ENCODE data around the gene MPV17L2.
"Not testable (repeated sequence)": the region's sequence is repeated elsewhere in the genome, so short reads cannot be mapped to it uniquely, and the experiment has no call there.

Gene MPV17L2

DNA sequence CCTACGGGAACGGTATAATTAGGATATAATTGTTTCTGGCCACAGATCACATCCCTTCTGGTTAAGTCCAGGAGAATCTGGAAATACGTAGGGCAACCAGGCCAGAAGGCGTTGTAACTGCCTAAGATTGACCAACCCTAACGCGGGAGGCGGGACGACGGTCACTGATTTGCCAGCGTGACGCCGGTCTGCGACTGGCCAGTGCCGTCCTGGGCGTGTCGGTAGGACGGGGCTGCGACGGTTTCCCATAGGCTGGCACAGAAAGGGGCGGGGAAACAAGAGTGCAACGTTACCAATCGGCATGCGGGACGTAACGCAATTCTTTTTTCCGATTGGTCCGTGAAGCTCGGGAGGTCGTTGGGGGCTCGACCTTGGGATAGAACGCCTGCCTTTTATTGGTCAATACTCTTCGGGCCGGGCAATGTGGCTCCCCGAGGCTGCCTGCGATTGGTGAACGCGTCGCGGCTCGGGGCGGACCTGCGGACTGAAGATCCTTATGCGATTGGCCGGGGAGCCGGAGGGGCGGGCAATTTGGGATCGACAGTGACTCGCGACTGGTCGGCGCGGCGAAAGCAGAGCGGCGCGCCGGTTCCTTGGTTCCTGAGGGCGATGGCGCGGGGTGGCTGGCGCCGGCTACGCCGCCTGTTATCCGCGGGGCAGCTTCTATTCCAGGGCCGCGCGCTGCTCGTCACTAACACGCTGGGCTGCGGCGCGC lies at the start of gene MPV17L2:
MPV17L2 (plus strand) TSS at position 546 of the 715 bp plus-strand sequence; CDS start at position 610, 64 bp downstream.
- peak; percentile 98 for DNase-seq (ENCODE audit: low spot score)

- no peak for DNase-seq (ENCODE audit: low spot score)
Measured at GRCh38 chr19:18143902-18144301, 49.1 kb upstream of the MPV17L2 start.

DNA sequence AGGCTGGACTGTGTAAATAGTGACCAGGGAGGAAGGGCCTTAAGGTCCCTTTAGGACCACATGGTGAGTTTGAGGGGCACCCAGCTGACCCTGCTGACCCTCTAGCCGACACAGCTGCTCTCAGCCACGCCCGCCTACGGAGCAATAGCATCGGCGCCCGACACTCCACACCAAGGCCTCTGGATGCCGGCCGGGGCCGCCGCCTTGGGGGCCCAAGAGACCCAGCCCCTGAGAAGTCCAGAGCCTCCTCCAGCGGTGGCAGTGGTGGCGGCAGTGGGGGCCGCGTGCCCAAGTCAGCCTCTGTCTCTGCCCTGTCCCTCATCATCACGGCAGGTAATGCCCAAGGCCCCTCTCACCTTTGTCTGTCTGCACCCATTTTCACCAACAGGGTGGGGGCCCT lies 48.7 kb upstream of the MPV17L2 start:
- no peak for DNase-seq (ENCODE audit: low spot score)

GRCh38 chr19:18144906-18145305 lies 48.1 kb upstream of the MPV17L2 start:
- no peak for DNase-seq (ENCODE audit: low spot score)

DNA sequence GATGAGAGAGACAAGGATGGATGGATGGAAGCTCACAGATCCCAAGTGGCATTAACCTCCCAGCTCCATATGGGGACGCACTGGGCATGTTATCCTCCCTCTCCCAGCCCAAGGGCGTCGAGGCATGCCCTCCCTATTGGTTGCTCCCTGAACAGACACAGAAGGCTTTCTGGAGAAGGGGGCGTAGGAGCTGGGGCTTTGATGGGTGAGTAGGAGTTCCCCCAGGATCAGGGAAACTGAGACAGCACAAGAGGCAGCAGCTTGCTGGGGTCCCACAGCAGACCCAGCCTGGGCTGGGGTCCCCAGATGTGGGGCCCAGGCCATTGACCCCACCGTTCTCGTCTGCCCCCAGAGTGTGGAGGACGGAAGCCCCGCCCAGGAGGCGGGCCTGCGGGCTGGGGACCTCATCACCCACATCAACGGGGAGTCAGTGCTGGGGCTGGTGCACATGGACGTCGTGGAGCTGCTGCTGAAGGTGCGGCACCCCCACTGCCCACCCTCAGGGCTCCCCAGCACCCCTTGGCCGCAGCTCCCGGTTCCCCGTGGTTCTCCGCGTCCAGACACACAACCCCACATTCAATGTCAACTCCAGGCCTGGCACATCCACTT lies 47.5 kb upstream of the MPV17L2 start:
- DNase-seq (ENCODE audit: low spot score): no peak

- no peak for DNase-seq (ENCODE audit: low spot score)
Measured at GRCh38 chr19:18147396-18147795, 45.6 kb upstream of the MPV17L2 start.

- DNase-seq (ENCODE audit: low spot score): no peak
Measured at GRCh38 chr19:18149596-18149975, 43.4 kb upstream of the MPV17L2 start.

DNA sequence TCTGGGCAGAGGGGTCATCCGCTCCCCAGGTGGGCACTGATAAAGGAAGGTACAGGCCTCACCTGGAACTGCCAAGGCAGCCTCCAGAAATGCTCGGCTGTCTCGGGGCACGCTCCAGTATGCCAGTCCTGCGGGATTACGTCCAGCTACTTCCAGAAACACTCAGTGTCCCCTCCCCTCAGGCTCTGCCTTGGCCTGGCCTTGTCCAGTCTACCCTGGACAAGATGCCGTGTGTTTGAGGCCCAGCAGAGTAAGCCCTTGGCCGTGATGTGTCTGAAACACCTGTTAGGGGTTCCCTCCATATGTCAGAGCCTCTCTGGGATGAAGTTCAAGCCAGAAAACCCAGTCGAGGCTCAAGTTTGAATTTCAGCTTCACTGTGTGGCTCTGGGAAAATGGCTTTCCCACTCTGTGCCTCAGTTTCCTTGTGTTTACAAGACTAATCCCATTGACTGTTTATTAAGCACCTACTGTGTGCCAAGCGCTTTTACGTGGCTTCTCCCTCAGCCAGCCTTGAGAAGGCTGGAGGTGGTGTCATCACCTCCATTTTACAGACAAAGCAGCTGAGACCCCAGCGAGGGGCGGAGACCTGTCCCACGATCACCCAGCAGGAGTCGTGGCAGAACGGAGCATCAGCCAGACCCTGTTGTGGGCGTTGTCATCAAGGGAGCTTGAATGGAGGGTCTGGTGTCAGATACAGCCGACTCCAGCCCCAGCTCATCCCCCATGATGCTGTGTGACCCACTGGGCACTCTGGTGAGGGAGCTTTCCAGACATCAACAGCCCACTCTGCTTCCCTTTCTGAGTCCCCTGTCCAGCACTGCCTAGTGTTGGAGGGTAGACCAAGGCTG lies 42.0 kb upstream of the MPV17L2 start:
- no peak for DNase-seq (ENCODE audit: low spot score)

DNA sequence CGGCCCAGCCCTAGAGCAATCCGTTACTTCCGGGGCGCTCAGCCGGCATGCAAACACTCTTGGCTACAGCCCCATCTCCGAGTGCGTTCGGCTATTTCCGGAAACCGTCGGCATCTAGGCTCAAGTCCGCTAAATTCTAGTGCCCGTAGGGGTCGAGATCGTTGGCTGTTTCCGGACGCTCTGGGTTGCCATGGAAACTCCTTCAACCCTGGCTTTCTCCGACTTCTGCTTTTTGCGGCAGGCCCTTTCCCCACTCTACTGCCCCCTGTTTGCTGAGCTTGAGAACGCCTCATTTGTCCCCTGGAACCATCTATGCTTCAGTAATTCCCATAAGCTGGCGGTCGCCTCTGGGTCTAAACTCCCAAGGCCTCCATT lies 40.6 kb upstream of the MPV17L2 start:
- peak; percentile 94 for DNase-seq (ENCODE audit: low spot score)

GRCh38 chr19:18152817-18153555 lies 40.0 kb upstream of the MPV17L2 start, which contains the start of gene PIK3R2:
TSS of gene PIK3R2 (plus strand) at chr19:18153163. CDS start at chr19:18155880, 2,717 bp downstream.
- DNase-seq (ENCODE audit: low spot score): peak; percentile 98

GRCh38 chr19:18153556-18154134 lies 39.4 kb upstream of the MPV17L2 start:
- DNase-seq (ENCODE audit: low spot score): no peak

- no peak for DNase-seq (ENCODE audit: low spot score)
Measured at GRCh38 chr19:18155095-18156087, 37.6 kb upstream of the MPV17L2 start.

- no peak for DNase-seq (ENCODE audit: low spot score)
Measured at GRCh38 chr19:18156268-18156667, 36.8 kb upstream of the MPV17L2 start.

DNA sequence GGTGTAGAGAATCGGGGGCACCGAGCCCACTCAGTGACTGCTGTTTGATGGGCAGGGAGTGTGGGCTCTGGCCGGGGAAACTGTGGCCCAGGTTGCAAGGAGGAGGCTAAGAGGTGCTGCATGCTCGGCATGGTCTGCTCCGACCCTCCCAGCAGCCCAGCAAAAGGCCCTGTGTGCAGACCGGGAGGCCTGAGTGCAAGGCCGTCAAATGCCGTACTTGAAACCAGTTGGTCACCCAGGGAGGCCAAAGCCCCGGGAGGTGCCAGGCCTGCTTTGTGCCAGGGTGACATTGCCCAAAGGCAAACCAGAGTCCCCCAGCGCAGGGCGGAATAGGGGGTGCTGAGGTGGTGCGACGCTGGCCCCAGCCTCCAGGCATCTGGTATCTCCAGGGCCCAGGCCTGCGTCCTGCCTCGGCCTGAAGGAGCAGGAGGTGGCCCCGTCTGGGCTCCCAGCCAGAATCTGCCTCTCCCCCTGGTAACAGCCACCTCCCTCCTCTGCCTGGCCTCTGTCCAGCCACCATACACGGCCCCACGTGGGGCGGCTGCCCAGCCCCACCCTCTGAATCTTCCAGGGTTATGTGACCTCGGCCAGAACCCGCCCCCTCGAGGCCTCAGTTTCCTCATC lies 36.1 kb upstream of the MPV17L2 start:
- DNase-seq (ENCODE audit: low spot score): peak; percentile 88

- DNase-seq (ENCODE audit: low spot score): no peak
Measured at GRCh38 chr19:18157465-18158063, 35.5 kb upstream of the MPV17L2 start.

DNA sequence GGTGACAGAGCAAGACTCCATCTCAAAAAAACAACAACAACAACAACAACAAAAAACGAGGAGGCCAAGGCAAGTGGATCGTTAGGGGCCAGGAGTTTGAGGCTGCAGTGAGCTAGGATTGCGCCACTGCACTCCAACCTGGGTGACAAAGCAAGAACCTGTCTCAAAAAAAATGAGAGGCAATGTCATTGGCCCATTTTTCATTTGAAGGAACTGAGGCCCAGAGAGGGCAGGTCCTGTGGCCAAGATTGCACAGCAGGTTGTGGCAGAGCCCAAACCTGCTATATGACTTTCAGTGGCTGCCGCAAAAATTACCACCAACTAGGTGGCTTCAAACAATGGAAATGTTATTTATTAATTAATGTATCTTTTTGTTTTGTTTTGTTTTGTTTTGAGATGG lies 34.6 kb upstream of the MPV17L2 start:
- no peak for DNase-seq (ENCODE audit: low spot score)

DNA sequence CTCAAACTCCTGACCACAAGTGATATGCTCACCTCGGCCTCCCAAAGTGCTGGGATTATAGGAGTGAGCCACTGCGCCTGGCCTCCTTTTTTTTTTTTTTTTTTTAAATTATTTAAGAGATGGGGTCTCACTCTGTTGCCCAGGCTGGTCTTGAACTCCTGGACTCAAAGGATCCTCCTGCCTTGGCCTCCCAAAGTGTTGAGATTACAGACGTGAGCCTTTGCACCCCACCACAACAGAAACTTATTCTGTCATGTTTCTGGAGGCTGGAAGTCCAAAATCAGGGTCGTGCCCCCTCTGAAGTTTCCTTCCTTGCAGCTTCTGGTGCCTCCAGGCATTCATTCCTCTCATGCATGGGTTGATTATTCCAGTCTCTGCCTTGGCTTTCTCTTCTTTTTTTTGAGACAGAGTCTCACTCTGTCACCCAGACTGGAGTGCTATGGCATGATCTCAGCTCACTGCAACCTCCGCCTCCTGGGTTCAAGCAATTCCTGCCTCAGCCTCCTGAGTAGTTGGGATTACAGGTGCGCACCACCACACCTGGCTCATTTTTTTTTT lies 33.9 kb upstream of the MPV17L2 start:
- DNase-seq (ENCODE audit: low spot score): not testable (repeated sequence)

DNA sequence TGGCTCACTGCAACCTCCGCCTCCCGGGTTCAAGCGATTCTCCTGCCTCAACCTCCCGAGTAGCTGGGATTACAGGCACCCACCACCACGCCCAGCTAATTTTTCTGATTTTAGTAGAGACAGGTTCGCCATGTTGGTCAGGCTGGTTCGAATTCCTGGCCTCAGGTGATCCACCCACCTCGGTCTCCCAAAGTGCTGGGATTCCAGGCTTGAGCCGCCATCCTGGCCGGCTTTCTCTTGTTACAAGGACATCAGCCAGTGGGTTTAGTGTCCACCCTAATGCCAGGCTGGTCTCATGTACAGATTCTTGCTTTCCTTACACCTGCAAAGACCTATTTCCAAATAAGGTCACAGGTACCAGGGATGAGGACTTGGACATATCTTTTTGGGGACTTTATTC lies 33.2 kb upstream of the MPV17L2 start:
- no peak for DNase-seq (ENCODE audit: low spot score)

- no peak for DNase-seq (ENCODE audit: low spot score)
Measured at GRCh38 chr19:18160493-18160970, 32.5 kb upstream of the MPV17L2 start.
